ENCODE results near the gene SDHA. TPM values are rescaled to one million over a fixed set of nuclear protein-coding genes. Genes with fewer than 3 reads are reported as not detected.

Gene SDHA
- polyA plus RNA-seq, 1 donor from 2014 or later, result 70.4 TPM

GRCh38 chr5:201672-202071, 16.4 kb upstream of the SDHA start:
- Histone ChIP-seq H4K20me1 (ENCODE audit: insufficient read depth) (no peaks in the 10 kb centered on the region), H2AFZ (ENCODE audit: low read depth, low read length) (no peak overlapping the region), H3F3A (ENCODE audit: insufficient read depth, low read length, poor library complexity, severe bottlenecking) (no peaks in the 10 kb centered on the region), H3K27me3 (ENCODE audit: insufficient read depth, low read depth, low read length) (no peaks in the 10 kb centered on the region), H3K9ac (ENCODE audit: low read length) (no peak overlapping the region), H3K79me2 (replicated peaks; ENCODE audit: insufficient read depth, low read length) (no peaks in the 10 kb centered on the region), H3K9me3 (ENCODE audit: low read length) (no peaks in the 10 kb centered on the region), H3K4me3 (ENCODE audit: low read length) (no peak overlapping the region), H3K27ac (ENCODE audit: low read length) (no peak overlapping the region), H3K4me2 (ENCODE audit: low read length) (no peak overlapping the region), H3K36me3 (ENCODE audit: insufficient read depth, low read length) (no peaks in the 10 kb centered on the region), H3K9me2 (ENCODE audit: insufficient read depth, low read length) (no peaks in the 10 kb centered on the region)
- TF ChIP-seq EZH2 (IDR thresholded peaks at IDR 0.05; ENCODE audit: borderline replicate concordance, insufficient read depth, low read length, poor library complexity, severe bottlenecking) (no peak), MXI1 (conservative IDR thresholded peaks at IDR 0.05; ENCODE audit: poor library complexity, severe bottlenecking) (no peak), REST (IDR thresholded peaks at IDR 0.05; ENCODE audit: borderline replicate concordance) (no peak), TAF1 (IDR thresholded peaks at IDR 0.05; ENCODE audit: low read depth) (no peak), POLR2AphosphoS5 (IDR thresholded peaks at IDR 0.05) (no peak), SMC3 (conservative IDR thresholded peaks at IDR 0.05; ENCODE audit: poor library complexity) (no peak), CTCF (IDR thresholded peaks at IDR 0.05; ENCODE audit: poor library complexity, severe bottlenecking) (no peak), EP300 (conservative IDR thresholded peaks at IDR 0.05; ENCODE audit: poor library complexity, severe bottlenecking) (no peak), RAD21 (conservative IDR thresholded peaks at IDR 0.05) (no peak)

GRCh38 chr5:203246-203930, 14.7 kb upstream of the SDHA start:
- no peak overlapping the region for H3K27ac ChIP-seq (ENCODE audit: low read length)
- TF ChIP-seq REST (IDR thresholded peaks at IDR 0.05; ENCODE audit: borderline replicate concordance) (no peak), CTCF (IDR thresholded peaks at IDR 0.05; ENCODE audit: poor library complexity, severe bottlenecking) (no peak), MXI1 (conservative IDR thresholded peaks at IDR 0.05; ENCODE audit: poor library complexity, severe bottlenecking) (no peak), RAD21 (conservative IDR thresholded peaks at IDR 0.05) (no peak), POLR2AphosphoS5 (IDR thresholded peaks at IDR 0.05) (no peak), TAF1 (IDR thresholded peaks at IDR 0.05; ENCODE audit: low read depth) (no peak), EZH2 (IDR thresholded peaks at IDR 0.05; ENCODE audit: borderline replicate concordance, insufficient read depth, low read length, poor library complexity, severe bottlenecking) (no peak), SMC3 (conservative IDR thresholded peaks at IDR 0.05; ENCODE audit: poor library complexity) (no peak)
- no peaks in the 10 kb centered on the region for H3K9me3 ChIP-seq (ENCODE audit: low read length)
- no peaks in the 10 kb centered on the region for H3F3A ChIP-seq (ENCODE audit: insufficient read depth, low read length, poor library complexity, severe bottlenecking)
- no peak overlapping the region for H3K4me2 ChIP-seq (ENCODE audit: low read length)
- no peak overlapping the region for H3K4me3 ChIP-seq (ENCODE audit: low read length)
- H3K9ac ChIP-seq (ENCODE audit: low read length), result no peak overlapping the region
- H3K36me3 ChIP-seq (ENCODE audit: insufficient read depth, low read length), result no peaks in the 10 kb centered on the region
- no peak overlapping the region for H2AFZ ChIP-seq (ENCODE audit: low read depth, low read length)
- peaks cover 8% of the 10 kb centered on the region for H3K79me2 ChIP-seq (replicated peaks; ENCODE audit: insufficient read depth, low read length)
- no peaks in the 10 kb centered on the region for H3K9me2 ChIP-seq (ENCODE audit: insufficient read depth, low read length)
- H3K27me3 ChIP-seq (ENCODE audit: insufficient read depth, low read depth, low read length), result no peaks in the 10 kb centered on the region
- H4K20me1 ChIP-seq (ENCODE audit: insufficient read depth), result no peaks in the 10 kb centered on the region

Measured in neural cell (in vitro differentiated cells).